Endodermal cell (in vitro differentiated cells): ENCODE data around the gene PREX1. TPM values are rescaled to one million over a fixed set of nuclear protein-coding genes. Genes with fewer than 3 reads are reported as not detected.

Source experiments
- DNase-seq: peaks from one replicate; pipeline ENCODE4 v3.0.0-alpha.2; 2017
- H3K27ac ChIP-seq: 2 replicates; pipeline ENCODE4 v1.5.1; 2013; ENCODE audit warnings: mild to moderate bottlenecking, low read depth, low read length, moderate library complexity
- H3K27me3 ChIP-seq: 2 replicates; pipeline ENCODE4 v1.6.1; 2013; ENCODE audit warnings: mild to moderate bottlenecking, low read length, moderate library complexity; ENCODE audit not compliant: insufficient read depth, control insufficient read depth, poor library complexity, severe bottlenecking
- H3K36me3 ChIP-seq: 2 replicates; pipeline ENCODE4 v1.7.0; 2013; ENCODE audit warnings: mild to moderate bottlenecking, low read length, moderate library complexity; ENCODE audit not compliant: control insufficient read depth, insufficient read depth
- H3K4me1 ChIP-seq: one replicate; pipeline ENCODE4 v1.7.0; 2013; ENCODE audit warnings: low read length; ENCODE audit not compliant: control insufficient read depth, insufficient read depth
- H3K4me3 ChIP-seq: 2 replicates; pipeline ENCODE4 v1.5.1; 2013; ENCODE audit warnings: mild to moderate bottlenecking, low read length, moderate library complexity
- H3K9ac ChIP-seq: 2 replicates; pipeline ENCODE4 v1.6.1; 2013; ENCODE audit warnings: mild to moderate bottlenecking, low read length, moderate library complexity; ENCODE audit not compliant: poor library complexity, severe bottlenecking; ENCODE audit errors: extremely low read depth
- H3K9me3 ChIP-seq: 2 replicates; pipeline ENCODE4 v1.6.1; 2013; ENCODE audit warnings: mild to moderate bottlenecking, low read length, moderate library complexity; ENCODE audit not compliant: control insufficient read depth
- H3K27ac Mint-ChIP-seq: 2 replicates; pipeline ENCODE4 v1.8.0; 2020; ENCODE audit warnings: mixed read lengths
- H3K27me3 Mint-ChIP-seq: 2 replicates; pipeline ENCODE4 v1.8.0; 2021; ENCODE audit warnings: mild to moderate bottlenecking, mixed read lengths; ENCODE audit not compliant: insufficient read depth
- H3K36me3 Mint-ChIP-seq: 2 replicates; pipeline ENCODE4 v1.8.0; 2020; ENCODE audit warnings: low read depth, mixed read lengths
- H3K4me1 Mint-ChIP-seq: 2 replicates; pipeline ENCODE4 v1.8.0; 2020; ENCODE audit warnings: mixed read lengths
- H3K4me3 Mint-ChIP-seq: 2 replicates; pipeline ENCODE4 v1.8.0; 2020; ENCODE audit warnings: mild to moderate bottlenecking, moderate library complexity, mixed read lengths
- H3K9me3 Mint-ChIP-seq: 2 replicates; pipeline ENCODE4 v1.8.0; 2020; ENCODE audit warnings: mild to moderate bottlenecking, mixed read lengths
- CTCF ChIP-seq: fragments of 200-600 bp; sonication (generic); conservative IDR thresholded peaks from 2 replicates; pipeline ENCODE4 v1.5.0; 2021; ENCODE audit warnings: antibody characterized with exemption, mild to moderate bottlenecking
- WGBS, 2 experiments: methylation state at CpG; one replicate each; pipeline versions ENCODE4 v1.1.5 to v1.1.7; 2013; ENCODE audit warnings: missing lambda C conversion rate in 2 of 2, mixed read lengths in 1 of 2; ENCODE audit not compliant: insufficient coverage in 1 of 2, insufficient read length in 1 of 2; 5-methylcytosine and 5-hydroxymethylcytosine counted together
- total RNA-seq, 2 donors: library from RNA; stranded (reverse); fragmentation: NEBNext Ultra II Directional in 1 of 2; extraction: Animal tissue kit (Norgen Biotek cat#: 25700) in 1 of 2; gene quantifications; 2 replicates in 1 of 2; 3 replicates in 1 of 2; pipeline ENCODE4 v1.2.1, GENCODE V29; 2021

The PREX1 gene
- total RNA-seq, 2 donors from 2014 or later = 65.3 to 70.5 TPM

- Mint-ChIP-seq H3K4me3 (no peak overlapping the region), H3K27me3 (no peaks in the 10 kb centered on the region), H3K9me3 (no peaks in the 10 kb centered on the region), H3K27ac (no peak overlapping the region), H3K4me1 (peaks cover 38% of the 10 kb centered on the region), H3K36me3 (peaks cover 52% of the 10 kb centered on the region)
- Histone ChIP-seq H3K4me1 (peaks cover 10% of the 10 kb centered on the region), H3K9ac (no peak overlapping the region), H3K27me3 (no peaks in the 10 kb centered on the region), H3K9me3 (no peaks in the 10 kb centered on the region), H3K4me3 (no peak overlapping the region), H3K36me3 (peaks cover 46% of the 10 kb centered on the region), H3K27ac (no peak overlapping the region)
- DNase-seq = no peak
- WGBS, 2 experiments = 94 to 95% methylated on average over 6 to 12 of the region's 13 CpGs
- TF ChIP-seq CTCF = no peak
These were observed 107.4 kb downstream of the PREX1 start for GRCh38 chr20:48720256-48720985.

GRCh38 chr20:48719598-48720255 is 108.1 kb downstream of the PREX1 start:
- Mint-ChIP-seq H3K4me3 (no peak overlapping the region), H3K27me3 (no peaks in the 10 kb centered on the region), H3K9me3 (no peaks in the 10 kb centered on the region), H3K4me1 (peaks cover 34% of the 10 kb centered on the region), H3K36me3 (peaks cover 48% of the 10 kb centered on the region), H3K27ac (peak overlapping the region; percentile 24)
- DNase-seq = no peak
- Histone ChIP-seq H3K9me3 (no peaks in the 10 kb centered on the region), H3K9ac (no peak overlapping the region), H3K36me3 (peaks cover 40% of the 10 kb centered on the region), H3K4me1 (peaks cover 10% of the 10 kb centered on the region), H3K27ac (no peak overlapping the region), H3K27me3 (no peaks in the 10 kb centered on the region), H3K4me3 (no peak overlapping the region)
- 91 to 94% methylated on average over 4 of the region's 4 CpGs for WGBS, 2 experiments
- no peak for TF ChIP-seq CTCF

GRCh38 chr20:48718786-48719578 is 108.8 kb downstream of the PREX1 start:
- no peak overlapping the region for H3K27ac ChIP-seq
- H3K27me3 ChIP-seq = no peaks in the 10 kb centered on the region
- H3K4me1 Mint-ChIP-seq = peaks cover 26% of the 10 kb centered on the region
- no peak overlapping the region for H3K9ac ChIP-seq
- peaks cover 45% of the 10 kb centered on the region for H3K36me3 Mint-ChIP-seq
- peaks cover 8% of the 10 kb centered on the region for H3K4me1 ChIP-seq
- TF ChIP-seq CTCF = no peak
- WGBS, 2 experiments = 93 to 100% methylated on average over 1 to 8 of the region's 8 CpGs
- H3K36me3 ChIP-seq = peaks cover 33% of the 10 kb centered on the region
- no peak overlapping the region for H3K4me3 Mint-ChIP-seq
- H3K27me3 Mint-ChIP-seq = no peaks in the 10 kb centered on the region
- no peak overlapping the region for H3K4me3 ChIP-seq
- no peak overlapping the region for H3K27ac Mint-ChIP-seq
- no peaks in the 10 kb centered on the region for H3K9me3 Mint-ChIP-seq
- no peak for DNase-seq
- H3K9me3 ChIP-seq = no peaks in the 10 kb centered on the region
